KBM-7 (cell line): ENCODE measurements around the gene CAPZA2.
"Not testable (repeated sequence)": the region's sequence is repeated elsewhere in the genome, so short reads cannot be mapped to it uniquely, and the experiment has no call there.

ENCODE experiments used
- DNase-seq: peaks from one replicate; pipeline ENCODE4 v3.0.0-alpha.2; 2015
- in situ Hi-C: fragments of 300-500 bp; cut with MboI; formaldehyde crosslinking; loops from 2 replicates; pipeline ENCODE4 v1.14.3; 2020; ENCODE audit warnings: low sequenced_read_pairs, low pct_unique_long_range_greater_than_20kb, mixed read lengths

Gene CAPZA2

GRCh38 chr7:116969371-116969902 is 107.0 kb downstream of the CAPZA2 start:
- in situ Hi-C loops: no loop called here
- no peak for DNase-seq

- in situ Hi-C loops: no loop called here
- no peak for DNase-seq
Measured at GRCh38 chr7:116970238-116970910, 108.0 kb downstream of the CAPZA2 start.

GRCh38 chr7:116971153-116971552 is 108.8 kb downstream of the CAPZA2 start:
- DNase-seq, in situ Hi-C loops: not testable (repeated sequence)
